ENCODE data around the gene TMEM182.
A peak's percentile ranks its signal among the peaks of the same experiment; 100 is the strongest.

Gene TMEM182

GRCh38 chr2:102801858-102802699, 40.2 kb downstream of the TMEM182 start:
- DNase-seq: no peak

GRCh38 chr2:102803041-102803896, 41.4 kb downstream of the TMEM182 start:
- no peak for DNase-seq

DNA sequence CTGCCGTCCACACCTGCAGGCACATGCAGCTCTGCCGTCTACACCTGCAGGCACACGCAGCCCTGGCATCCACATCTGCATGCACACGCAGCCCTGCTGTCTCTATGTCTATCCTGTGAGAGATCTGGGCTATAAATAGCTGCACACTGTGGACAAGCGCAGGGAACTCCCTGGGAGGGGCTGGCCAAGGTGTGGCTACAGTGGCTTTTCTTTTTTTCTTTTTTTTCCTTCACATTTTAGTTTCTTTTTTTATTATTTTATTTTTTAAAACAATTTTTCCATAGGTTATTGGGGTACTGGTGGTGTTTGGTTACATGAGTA, 42.0 kb downstream of the TMEM182 start:
- DNase-seq: no peak

DNA sequence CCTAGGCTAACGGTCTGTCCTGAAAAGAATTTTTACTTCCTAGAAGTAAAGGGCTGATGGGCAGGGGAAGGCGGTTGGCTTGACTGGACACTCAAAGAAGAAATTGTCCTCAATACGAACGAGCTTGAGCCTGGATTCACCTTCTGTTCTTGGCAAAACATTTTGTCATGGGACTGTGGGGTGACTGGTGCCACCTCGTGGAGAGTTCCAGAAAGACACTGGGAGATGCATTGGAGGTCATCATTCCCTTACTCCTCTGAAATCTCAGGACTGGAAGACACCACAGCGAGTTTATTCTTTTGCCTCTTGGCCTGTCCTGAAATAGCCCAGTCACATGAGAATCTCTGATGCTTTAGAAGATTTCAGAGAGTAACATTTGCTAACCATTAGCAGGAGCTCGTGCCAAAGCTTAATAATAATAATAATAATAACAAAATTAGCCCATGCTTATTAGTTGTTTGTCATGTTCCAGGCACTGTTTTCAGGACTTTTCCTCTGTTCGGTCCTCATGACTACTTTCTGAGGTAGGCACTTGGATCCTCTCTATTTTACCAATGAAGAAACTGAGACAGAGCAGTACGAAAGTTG, 44.5 kb downstream of the TMEM182 start:
- DNase-seq: peak; percentile 49

DNA sequence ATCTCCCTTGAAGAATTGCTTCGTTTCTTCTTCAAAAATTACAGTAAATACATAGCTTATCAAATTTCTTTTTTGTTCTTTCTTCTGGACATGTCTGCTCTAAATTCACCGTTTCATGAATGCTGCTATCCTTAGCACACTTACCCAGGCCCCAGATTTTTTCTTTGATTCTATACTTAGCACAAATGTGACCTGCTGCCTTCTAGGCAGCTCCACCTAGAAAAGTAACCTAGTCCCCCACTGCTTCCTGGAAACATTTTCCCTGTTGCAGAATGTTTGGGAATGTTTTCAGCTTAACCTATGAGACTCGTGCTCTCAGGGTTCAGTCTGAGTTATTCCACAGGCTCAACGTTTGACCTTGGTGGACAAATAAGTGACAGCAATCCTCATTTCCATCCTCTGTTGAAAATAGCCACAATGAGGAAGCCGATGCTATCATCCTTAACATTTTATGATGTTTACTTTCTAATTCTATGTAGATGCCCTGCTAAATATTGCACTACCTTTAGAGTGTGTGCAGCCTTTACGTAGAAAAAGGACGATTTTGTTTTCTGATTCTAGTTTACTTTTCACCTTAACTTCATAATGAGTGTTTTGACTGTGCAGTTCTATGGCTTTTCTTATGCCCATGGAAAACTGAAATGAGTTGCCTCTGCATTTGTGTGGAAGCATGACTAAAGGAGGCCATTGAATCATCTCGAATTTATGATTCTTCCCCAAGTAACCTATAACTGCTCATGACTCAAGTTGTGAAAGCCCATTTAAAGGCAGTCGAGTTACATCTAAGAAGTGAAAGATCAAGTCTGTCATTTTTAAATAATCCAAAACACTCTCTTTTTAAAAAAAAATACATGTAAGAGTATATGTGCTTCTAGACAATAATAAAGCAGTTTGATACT, 47.7 kb downstream of the TMEM182 start:
- DNase-seq: peak; percentile 18

GRCh38 chr2:102815285-102815684, 53.5 kb downstream of the TMEM182 start:
- DNase-seq: no peak

DNA sequence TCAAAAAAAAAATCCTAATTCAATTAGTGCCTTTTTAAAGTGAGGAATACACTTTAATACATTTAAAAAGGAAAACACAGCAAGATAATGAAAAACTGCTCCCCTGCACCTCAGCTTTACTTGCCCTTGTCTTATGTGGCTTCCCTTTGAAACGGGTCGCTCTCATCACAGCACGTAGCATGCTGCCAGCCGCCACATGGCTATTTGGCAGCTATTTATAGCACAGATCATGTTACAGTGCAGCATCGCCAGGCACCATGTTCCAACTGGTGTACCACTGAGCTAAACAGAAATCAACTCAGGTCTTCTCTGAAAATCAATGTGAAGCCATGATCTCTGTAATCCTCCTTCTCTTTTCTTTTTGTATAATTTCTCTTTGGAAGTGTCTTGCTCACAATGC, 65.1 kb downstream of the TMEM182 start:
- DNase-seq: peak; percentile 76

DNA sequence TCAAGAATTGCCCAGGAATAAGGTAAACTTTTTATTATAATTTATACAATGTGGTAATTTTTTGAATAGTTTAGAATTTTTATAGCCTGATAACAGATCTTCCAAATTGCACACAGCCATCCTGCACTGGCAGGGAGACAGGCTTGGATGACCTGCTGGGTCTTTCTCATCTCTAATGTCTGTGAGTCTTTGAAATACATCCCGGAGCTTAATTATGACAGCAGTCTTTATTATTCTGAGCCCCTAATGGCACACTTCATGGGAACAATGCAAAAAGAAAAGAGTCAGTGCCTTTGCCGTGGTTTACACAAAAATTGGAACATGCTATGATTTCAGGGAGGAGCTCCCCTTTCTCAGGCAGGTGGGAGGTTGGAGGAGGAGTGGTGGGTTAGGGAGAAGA, 71.0 kb downstream of the TMEM182 start:
- no peak for DNase-seq

GRCh38 chr2:102834523-102835273, 72.9 kb downstream of the TMEM182 start:
- DNase-seq: no peak

DNA sequence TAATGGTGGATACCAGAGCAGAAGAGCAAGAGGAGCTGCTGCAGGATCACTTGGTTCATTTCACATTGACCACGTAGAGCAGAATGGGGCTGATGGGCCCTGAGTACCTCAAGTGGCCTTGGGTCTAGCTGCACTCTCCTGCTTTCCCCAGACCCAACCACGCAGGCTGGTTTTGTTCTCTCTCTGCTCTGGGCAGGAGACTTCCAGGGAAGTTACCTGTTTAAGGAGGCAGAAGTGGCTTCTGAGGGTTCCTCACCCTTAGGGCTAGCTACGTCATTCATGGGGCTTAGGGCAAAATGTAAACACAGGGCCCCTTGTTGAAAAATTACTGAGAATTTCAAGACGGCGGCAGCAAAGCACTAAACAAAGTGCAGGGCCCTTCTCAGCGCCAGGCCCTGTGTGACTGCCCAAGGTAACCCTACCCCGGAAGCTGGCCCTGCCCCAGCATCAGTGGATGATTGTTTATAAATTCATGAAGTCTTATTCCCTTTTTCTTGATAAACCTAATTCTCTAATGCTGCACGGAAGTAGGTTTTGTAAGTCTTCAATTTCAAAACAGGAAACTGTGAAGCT, 75.9 kb downstream of the TMEM182 start:
- no peak for DNase-seq

- peak; percentile 35 for DNase-seq
Measured at GRCh38 chr2:102839668-102840388, 78.0 kb downstream of the TMEM182 start.

GRCh38 chr2:102841107-102841840, 79.4 kb downstream of the TMEM182 start:
- peak; percentile 15 for DNase-seq

DNA sequence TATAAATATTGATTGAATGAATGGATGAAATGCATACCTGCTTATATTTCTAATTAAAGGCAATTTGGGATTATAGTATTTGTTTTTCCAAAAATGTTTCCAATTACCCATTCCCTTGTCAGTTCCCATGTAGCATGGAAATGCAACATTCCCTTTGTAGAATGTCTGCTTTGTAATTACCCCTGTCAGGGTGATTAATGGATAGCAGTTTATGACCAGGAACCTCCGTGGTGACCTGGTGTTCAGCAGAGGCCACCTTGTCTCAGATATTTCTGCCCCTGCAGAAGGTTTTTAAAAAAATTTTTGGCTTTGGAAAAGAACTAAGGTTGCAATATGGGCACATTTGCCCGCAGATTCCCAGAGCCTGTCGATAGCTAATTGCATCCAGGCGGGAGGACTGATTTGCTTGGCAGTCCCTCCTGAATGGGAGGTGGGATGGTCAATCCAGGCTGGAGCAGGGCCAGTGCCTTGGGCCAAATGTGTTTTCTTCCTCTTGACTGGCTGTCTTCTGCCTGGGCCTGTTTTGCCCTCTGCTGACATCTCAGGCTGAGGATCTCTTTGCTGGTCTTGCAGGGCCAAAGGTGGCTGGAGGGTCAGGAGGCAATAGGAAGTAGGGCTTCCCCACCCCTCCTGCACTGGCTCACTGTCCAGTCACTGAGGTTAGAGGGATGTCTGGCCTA, 82.1 kb downstream of the TMEM182 start:
- DNase-seq: no peak

DNA sequence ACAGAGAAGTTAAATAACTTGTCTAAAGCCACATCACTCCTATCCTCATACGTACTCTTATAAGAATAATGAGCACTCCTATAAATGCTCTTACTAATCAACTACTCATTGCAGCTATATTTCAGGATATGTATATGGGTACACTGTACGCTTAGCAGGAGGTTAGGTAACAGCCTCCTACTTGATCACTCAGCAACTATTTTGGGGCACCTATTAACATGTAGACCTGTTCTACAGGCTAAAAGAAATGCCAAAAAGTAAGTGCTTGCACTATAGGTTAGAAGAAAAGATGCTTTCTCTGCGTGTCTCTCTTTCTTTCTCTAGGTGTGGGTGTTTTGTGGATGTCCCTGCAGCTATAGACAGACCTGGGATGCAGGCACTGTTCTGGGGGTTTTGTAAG, 83.1 kb downstream of the TMEM182 start:
- DNase-seq: no peak

- peak; percentile 89 for DNase-seq
Measured at GRCh38 chr2:102848366-102848839, 86.6 kb downstream of the TMEM182 start.

- DNase-seq: no peak
Measured at GRCh38 chr2:102850888-102851287, 89.1 kb downstream of the TMEM182 start.

GRCh38 chr2:102852867-102853266, 91.0 kb downstream of the TMEM182 start:
- DNase-seq: no peak
